ENCODE results near the gene TNFAIP8. TPM values are rescaled to one million over a fixed set of nuclear protein-coding genes. Genes with fewer than 3 reads are reported as not detected.

TNFAIP8 gene
- total RNA-seq, 1 experiment from 2014 or later = 16.4 TPM

DNA sequence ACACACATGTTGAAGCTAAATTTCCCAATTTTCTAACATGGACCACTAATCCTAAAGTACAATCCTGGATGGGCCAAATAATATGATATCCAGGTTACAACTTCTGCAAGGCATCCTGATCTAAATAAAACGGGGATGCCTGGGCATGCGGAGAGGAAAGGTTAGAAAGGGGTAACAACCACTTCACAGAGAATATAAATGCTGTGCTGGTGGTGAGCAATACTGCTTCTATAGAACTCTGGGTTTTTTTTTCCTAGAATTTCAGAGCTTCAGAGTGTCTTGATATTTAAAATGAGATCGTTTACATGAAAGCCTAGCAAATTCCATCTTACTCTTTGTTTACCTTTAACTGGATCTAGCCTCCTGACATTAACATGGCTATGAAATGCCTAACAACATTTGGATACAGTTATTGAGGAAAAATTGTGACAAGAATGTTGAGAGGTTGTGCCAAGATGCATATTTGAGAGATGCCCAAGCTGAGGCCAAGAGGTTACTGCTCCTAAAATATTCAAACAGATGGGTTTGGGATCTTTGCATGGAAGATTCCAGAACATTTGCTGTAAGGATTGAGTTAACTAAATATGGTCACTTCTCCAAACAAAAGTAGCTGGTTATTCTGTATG, 22.4 kb downstream of the TNFAIP8 start:
- Histone ChIP-seq H3K27ac (no peak overlapping the region), H3K4me2 (no peak overlapping the region), H3K9me2 (ENCODE audit: insufficient read depth) (no peaks in the 10 kb centered on the region), H3K4me1 (replicated peaks; ENCODE audit: insufficient read depth) (no peaks in the 10 kb centered on the region), H3K9me3 (ENCODE audit: insufficient read depth, low read depth) (no peaks in the 10 kb centered on the region), H3K79me2 (ENCODE audit: low read depth) (0 out of 2 replicates have a peak, but pooled peaks cover 4% of the 10 kb centered on the region), H3F3A (ENCODE audit: insufficient read depth, low read depth) (no peaks in the 10 kb centered on the region), H2AFZ (no peak overlapping the region), H4K20me1 (ENCODE audit: insufficient read depth) (no peaks in the 10 kb centered on the region), H3K36me3 (ENCODE audit: low read depth) (no peaks in the 10 kb centered on the region), H3K27me3 (ENCODE audit: insufficient read depth, low read depth) (no peaks in the 10 kb centered on the region), H3K4me3 (no peak overlapping the region)
- no TSS peak for BruUV-seq (replicated peaks)
- no peak for TF ChIP-seq EZH2 (IDR thresholded peaks at IDR 0.05; ENCODE audit: low read depth)
- TF ChIP-seq, protein P1, sequence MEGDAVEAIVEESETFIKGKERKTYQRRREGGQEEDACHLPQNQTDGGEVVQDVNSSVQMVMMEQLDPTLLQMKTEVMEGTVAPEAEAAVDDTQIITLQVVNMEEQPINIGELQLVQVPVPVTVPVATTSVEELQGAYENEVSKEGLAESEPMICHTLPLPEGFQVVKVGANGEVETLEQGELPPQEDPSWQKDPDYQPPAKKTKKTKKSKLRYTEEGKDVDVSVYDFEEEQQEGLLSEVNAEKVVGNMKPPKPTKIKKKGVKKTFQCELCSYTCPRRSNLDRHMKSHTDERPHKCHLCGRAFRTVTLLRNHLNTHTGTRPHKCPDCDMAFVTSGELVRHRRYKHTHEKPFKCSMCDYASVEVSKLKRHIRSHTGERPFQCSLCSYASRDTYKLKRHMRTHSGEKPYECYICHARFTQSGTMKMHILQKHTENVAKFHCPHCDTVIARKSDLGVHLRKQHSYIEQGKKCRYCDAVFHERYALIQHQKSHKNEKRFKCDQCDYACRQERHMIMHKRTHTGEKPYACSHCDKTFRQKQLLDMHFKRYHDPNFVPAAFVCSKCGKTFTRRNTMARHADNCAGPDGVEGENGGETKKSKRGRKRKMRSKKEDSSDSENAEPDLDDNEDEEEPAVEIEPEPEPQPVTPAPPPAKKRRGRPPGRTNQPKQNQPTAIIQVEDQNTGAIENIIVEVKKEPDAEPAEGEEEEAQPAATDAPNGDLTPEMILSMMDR (conservative IDR thresholded peaks at IDR 0.05) = no peak
- intact Hi-C loops (cut with micrococcal nuclease; ENCODE audit: unreplicated experiment) = no loop called here
- DNase-seq = no peak
- ChIA-PET POLR2A (ENCODE audit: unreplicated experiment) (no interaction called here), CTCF (no interaction called here)

DNA sequence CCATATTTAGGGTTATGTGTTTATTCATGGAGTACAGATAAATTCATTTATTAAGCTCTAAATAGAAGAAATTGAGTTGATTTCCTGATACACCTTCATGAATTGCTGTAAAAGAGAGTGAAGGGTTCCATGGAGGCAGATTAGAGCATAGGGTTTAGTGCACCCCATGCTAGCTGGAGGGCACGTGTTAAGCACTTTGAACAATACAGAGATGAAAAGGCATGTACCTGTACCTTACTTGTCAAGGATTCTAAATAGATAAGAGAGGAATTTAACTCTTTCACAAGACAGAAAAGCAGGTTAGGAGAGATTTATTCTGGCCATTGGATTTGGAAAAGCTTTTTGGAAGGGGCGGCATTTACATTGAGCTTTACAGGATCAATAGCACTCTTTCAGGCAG, 23.3 kb downstream of the TNFAIP8 start:
- Histone ChIP-seq H3F3A (ENCODE audit: insufficient read depth, low read depth) (no peaks in the 10 kb centered on the region), H3K27me3 (ENCODE audit: insufficient read depth, low read depth) (no peaks in the 10 kb centered on the region), H3K4me3 (no peak overlapping the region), H3K9me2 (ENCODE audit: insufficient read depth) (no peaks in the 10 kb centered on the region), H3K36me3 (ENCODE audit: low read depth) (no peaks in the 10 kb centered on the region), H4K20me1 (ENCODE audit: insufficient read depth) (no peaks in the 10 kb centered on the region), H3K4me1 (replicated peaks; ENCODE audit: insufficient read depth) (no peaks in the 10 kb centered on the region), H3K9me3 (ENCODE audit: insufficient read depth, low read depth) (no peaks in the 10 kb centered on the region), H3K27ac (no peak overlapping the region), H2AFZ (no peak overlapping the region), H3K4me2 (no peak overlapping the region), H3K79me2 (ENCODE audit: low read depth) (0 out of 2 replicates have a peak, but pooled peaks cover 4% of the 10 kb centered on the region)
- TF ChIP-seq EZH2 (IDR thresholded peaks at IDR 0.05; ENCODE audit: low read depth) = no peak
- TF ChIP-seq, protein P1 (conservative IDR thresholded peaks at IDR 0.05) = no peak
- intact Hi-C loops (cut with micrococcal nuclease; ENCODE audit: unreplicated experiment) = no loop called here
- POLR2A ChIA-PET (ENCODE audit: unreplicated experiment) = no interaction called here
- CTCF ChIA-PET = no interaction called here
- no peak for DNase-seq
- no TSS peak for BruUV-seq (replicated peaks)

DNA sequence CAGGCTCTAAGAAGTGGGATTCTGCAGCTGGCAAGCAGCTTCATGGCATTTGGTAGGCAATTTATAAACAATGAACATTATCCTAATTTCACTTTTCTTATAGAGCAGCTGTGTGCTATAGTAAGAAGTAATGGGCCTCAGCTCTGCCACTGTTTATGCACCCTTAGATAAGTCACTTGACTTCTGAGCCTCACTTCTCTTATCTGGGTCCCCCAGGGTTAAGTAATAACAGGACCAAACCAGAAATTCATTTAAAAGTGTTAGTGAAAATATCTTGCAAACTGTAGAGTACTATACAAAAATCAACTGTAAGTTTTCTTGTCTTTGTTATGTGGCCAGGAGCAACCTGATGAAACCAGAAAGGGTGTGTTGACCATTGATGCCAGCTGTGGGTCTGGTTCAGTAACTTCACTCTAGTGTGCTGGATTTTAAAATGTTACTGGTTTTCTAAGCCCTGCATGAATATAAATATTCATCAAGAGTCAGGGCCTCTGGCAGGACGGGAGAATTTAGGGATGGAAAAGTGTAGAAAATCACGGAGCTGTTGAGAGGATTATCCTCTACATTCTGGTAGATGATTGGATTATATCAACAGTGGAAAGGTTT, 24.2 kb downstream of the TNFAIP8 start:
- no peak overlapping the region for H2AFZ ChIP-seq
- no peaks in the 10 kb centered on the region for H3K27me3 ChIP-seq (ENCODE audit: insufficient read depth, low read depth)
- H4K20me1 ChIP-seq (ENCODE audit: insufficient read depth) = no peaks in the 10 kb centered on the region
- H3K9me3 ChIP-seq (ENCODE audit: insufficient read depth, low read depth) = no peaks in the 10 kb centered on the region
- H3K4me2 ChIP-seq = no peak overlapping the region
- CTCF ChIA-PET = no interaction called here
- TF ChIP-seq EZH2 (IDR thresholded peaks at IDR 0.05; ENCODE audit: low read depth) = no peak
- TF ChIP-seq, protein P1 (conservative IDR thresholded peaks at IDR 0.05) = no peak
- no peak overlapping the region for H3K4me3 ChIP-seq
- BruUV-seq (replicated peaks) = no TSS peak
- H3K79me2 ChIP-seq (ENCODE audit: low read depth) = 0 out of 2 replicates have a peak, but pooled peaks cover 4% of the 10 kb centered on the region
- no peaks in the 10 kb centered on the region for H3K9me2 ChIP-seq (ENCODE audit: insufficient read depth)
- no peaks in the 10 kb centered on the region for H3K4me1 ChIP-seq (replicated peaks; ENCODE audit: insufficient read depth)
- POLR2A ChIA-PET (ENCODE audit: unreplicated experiment) = no interaction called here
- H3K36me3 ChIP-seq (ENCODE audit: low read depth) = no peaks in the 10 kb centered on the region
- no peak overlapping the region for H3K27ac ChIP-seq
- intact Hi-C loops (cut with micrococcal nuclease; ENCODE audit: unreplicated experiment) = no loop called here
- DNase-seq = no peak
- H3F3A ChIP-seq (ENCODE audit: insufficient read depth, low read depth) = no peaks in the 10 kb centered on the region
